NCI-H187 treated with DMSO at 0.1 percent for 48 hours (cell line): Measurements from ENCODE around the gene ZNG1E.
"Not testable (repeated sequence)": the region's sequence is repeated elsewhere in the genome, so short reads cannot be mapped to it uniquely, and the experiment has no call there.

Source experiments
- DNase-seq: peaks from one replicate; lab custom pipeline; 2025; lab: John Stamatoyannopoulos, UW

Gene ZNG1E

DNA sequence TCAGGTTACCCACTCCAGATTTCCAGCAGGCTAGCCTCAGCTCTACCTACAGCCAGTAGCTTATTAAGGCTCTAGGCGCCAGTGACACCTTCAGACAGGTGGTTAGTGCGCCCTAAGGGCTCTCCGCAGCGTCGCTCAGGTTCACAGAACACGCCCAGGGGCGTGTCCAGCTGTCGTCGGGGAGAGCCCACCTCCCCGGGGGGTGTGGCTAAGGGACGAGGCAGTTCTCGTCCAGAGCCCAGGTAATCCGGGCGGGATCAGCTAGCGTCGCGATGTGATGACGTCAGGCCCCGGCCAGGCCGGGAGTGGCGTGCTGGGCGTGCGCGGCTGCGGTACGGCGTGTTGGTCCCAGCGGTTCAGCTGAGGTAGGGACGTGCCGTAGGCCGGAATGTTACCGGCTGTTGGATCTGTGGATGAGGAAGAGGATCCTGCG is at the start of gene ZNG1E:
ZNG1E (plus strand) TSS at position 340 of the 433 bp plus-strand sequence; CDS start at position 389, 49 bp downstream.
- not testable (repeated sequence) for DNase-seq

DNA sequence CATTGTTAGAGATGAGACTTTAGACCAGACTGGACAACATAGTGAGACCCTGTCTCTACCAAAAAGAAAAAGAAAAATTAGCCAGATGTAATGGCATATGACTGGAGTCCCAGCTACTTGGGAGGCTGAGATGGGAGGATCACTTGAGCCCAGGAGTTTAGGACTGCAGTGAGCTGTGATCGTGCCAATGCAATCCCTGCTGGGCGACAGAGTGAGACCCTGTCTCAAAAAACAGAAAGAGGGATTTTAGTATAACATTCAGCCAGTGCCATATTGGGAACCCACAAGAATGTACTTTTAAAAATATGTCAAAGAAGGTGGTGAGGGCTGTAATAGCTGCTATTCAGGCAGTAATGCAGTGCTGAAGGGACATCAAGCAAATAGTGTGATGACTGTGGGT is 2.1 kb upstream of the ZNG1E start:
- DNase-seq: not testable (repeated sequence)

DNA sequence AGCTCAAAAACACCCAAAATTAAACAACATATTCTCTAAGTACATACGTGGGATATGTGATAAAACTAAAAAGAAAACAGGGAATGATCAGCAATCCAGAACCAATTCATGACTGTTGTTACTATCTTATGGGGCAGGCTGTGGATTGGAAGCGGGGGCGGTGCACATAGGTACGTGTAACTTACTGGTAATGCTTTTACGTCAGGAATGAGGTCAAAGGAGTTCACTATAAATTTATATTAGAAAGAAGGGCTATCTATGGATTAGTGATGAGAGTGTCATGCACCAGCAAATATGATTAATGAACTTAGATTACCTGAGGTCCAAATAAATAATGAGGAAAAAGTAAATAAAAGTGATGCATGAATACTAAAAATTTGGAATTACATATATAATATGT is 710 bp upstream of the ZNG1E start:
- not testable (repeated sequence) for DNase-seq

DNA sequence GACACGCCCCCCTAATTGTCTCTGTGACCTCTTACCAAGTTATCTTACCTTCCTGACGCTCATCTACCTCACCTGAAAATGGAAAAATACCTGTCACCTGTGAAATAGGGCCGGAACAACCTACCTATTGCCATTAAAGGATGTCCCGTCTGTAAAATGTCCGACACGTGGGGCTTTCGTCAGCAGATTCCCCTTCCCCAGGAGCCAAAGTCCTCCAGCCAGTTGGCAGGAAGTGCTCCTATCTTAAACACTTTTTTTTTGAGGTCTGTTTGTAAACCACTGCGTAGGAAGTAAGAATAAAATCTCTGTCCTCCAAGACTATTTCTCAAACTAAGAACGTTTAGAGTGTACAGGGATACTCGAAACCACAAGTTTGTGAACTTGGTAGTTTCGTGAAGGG is 661 bp downstream of the ZNG1E start:
- DNase-seq: not testable (repeated sequence)

- not testable (repeated sequence) for DNase-seq
These were observed 2.8 kb downstream of the ZNG1E start for GRCh38 chr9:65678533-65678932.

- not testable (repeated sequence) for DNase-seq
These were observed 27.8 kb downstream of the ZNG1E start for GRCh38 chr9:65703550-65703949.

DNA sequence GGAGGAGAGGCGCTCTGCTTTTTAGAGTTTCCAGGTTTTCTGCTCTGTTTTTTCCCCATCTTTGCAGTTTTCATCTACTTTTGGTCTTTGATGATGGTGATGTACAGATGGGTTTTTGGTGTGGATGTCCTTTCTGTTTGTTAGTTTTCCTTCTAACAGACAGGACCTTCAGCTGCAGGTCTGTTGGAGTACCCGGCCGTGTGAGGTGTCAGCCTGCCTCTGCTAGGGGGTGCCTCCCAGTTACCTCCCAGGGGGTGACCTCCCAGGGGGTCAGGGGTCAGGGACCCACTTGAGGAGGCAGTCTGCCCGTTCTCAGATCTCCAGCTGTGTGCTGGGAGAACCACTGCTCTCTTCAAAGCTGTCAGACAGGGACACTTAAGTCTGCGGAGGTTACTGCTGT is 38.7 kb downstream of the ZNG1E start:
- DNase-seq: not testable (repeated sequence)

- not testable (repeated sequence) for DNase-seq
These were observed 61.4 kb downstream of the ZNG1E start, which contains the start of gene FOXD4L4 for GRCh38 chr9:65737096-65737564. Gene FOXD4L4 (plus strand): TSS chr9:65737146. CDS start chr9:65737146, 0 bp downstream.

- not testable (repeated sequence) for DNase-seq
These were observed 62.4 kb downstream of the ZNG1E start for GRCh38 chr9:65738133-65738532.
